ENCODE data around the gene DYNLT2B.
"Not testable (repeated sequence)": the region's sequence is repeated elsewhere in the genome, so short reads cannot be mapped to it uniquely, and the experiment has no call there.

DYNLT2B gene

GRCh38 chr3:196326936-196327335 lies 8.9 kb upstream of the DYNLT2B start:
- no peak overlapping the region for H3K27ac ChIP-seq (ENCODE audit: low read depth, low read length)
- no peaks in the 10 kb centered on the region for H3K9me3 ChIP-seq (ENCODE audit: control insufficient read depth, insufficient read depth, low read length)

DNA sequence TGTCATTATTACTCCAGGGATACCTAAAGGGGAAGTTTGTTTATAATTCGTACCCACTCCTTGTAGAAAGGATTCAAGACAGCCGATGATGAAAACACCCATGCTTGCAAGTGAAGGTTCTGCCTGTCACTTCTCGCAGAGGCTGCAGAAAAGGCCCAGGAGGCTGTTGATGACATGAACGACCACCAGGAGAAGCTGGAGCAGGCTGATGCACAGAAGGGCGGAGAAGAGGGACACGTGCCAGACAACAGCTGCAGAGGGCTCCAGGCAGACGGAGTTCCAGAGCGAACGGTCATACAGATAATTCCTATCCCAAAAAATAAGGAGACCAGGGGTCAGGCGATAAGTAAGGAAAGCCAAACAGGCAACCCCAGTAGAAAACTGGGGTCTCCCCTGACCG lies 5.7 kb upstream of the DYNLT2B start:
- Histone ChIP-seq H3K9me3 (ENCODE audit: control insufficient read depth, insufficient read depth, low read length) (no peaks in the 10 kb centered on the region), H3K9ac (ENCODE audit: low read depth, low read length) (no peak overlapping the region), H3K27me3 (ENCODE audit: control insufficient read depth, insufficient read depth, low read length) (no peaks in the 10 kb centered on the region), H3K4me1 (ENCODE audit: control insufficient read depth, insufficient read depth, low read length) (peaks cover 6% of the 10 kb centered on the region; the same call in 1 of the 2 replicates), H3K4me3 (ENCODE audit: low read depth, low read length) (no peak overlapping the region), H3K36me3 (ENCODE audit: control insufficient read depth, insufficient read depth, low read length) (no peaks in the 10 kb centered on the region), H3K27ac (ENCODE audit: low read depth, low read length) (no peak overlapping the region)

More at GRCh38 chr3:196326936-196327335, 8.9 kb upstream of the DYNLT2B start:
- peaks cover 6% of the 10 kb centered on the region; the same call in 1 of the 2 replicates for H3K4me1 ChIP-seq (ENCODE audit: control insufficient read depth, insufficient read depth, low read length)
- no peak overlapping the region for H3K9ac ChIP-seq (ENCODE audit: low read depth, low read length)
- H3K36me3 ChIP-seq (ENCODE audit: control insufficient read depth, insufficient read depth, low read length): no peaks in the 10 kb centered on the region
- H3K4me3 ChIP-seq (ENCODE audit: low read depth, low read length): no peak overlapping the region
- H3K27me3 ChIP-seq (ENCODE audit: control insufficient read depth, insufficient read depth, low read length): no peaks in the 10 kb centered on the region

DNA sequence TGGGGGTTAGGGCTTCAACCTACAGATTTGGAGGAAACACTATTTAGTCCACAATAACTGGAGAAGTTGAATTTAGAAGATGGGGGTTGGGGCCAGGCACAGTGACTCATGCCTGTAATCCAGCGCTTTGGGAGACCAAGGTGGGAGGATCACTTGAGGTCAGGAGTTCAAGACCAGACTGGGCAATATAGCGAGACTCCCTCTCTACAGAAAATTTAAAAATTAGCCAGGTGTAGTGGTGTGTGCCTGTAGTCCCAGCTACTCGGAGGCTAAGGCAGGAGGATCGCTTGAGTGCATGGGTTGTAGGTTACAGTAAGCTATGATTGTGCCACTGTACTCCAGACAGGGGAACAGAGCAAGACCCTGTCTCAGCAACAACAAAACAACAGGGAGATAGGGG lies 5.0 kb upstream of the DYNLT2B start:
- Histone ChIP-seq H3K36me3 (ENCODE audit: control insufficient read depth, insufficient read depth, low read length) (no peaks in the 10 kb centered on the region), H3K9me3 (ENCODE audit: control insufficient read depth, insufficient read depth, low read length) (no peaks in the 10 kb centered on the region), H3K27ac (ENCODE audit: low read depth, low read length) (no peak overlapping the region), H3K9ac (ENCODE audit: low read depth, low read length) (no peak overlapping the region), H3K4me3 (ENCODE audit: low read depth, low read length) (no peak overlapping the region), H3K27me3 (ENCODE audit: control insufficient read depth, insufficient read depth, low read length) (no peaks in the 10 kb centered on the region), H3K4me1 (ENCODE audit: control insufficient read depth, insufficient read depth, low read length) (peaks cover 6% of the 10 kb centered on the region; the same call in 1 of the 2 replicates)

- Histone ChIP-seq H3K9ac (ENCODE audit: low read depth, low read length) (no peak overlapping the region), H3K36me3 (ENCODE audit: control insufficient read depth, insufficient read depth, low read length) (no peaks in the 10 kb centered on the region), H3K9me3 (ENCODE audit: control insufficient read depth, insufficient read depth, low read length) (no peaks in the 10 kb centered on the region), H3K4me1 (ENCODE audit: control insufficient read depth, insufficient read depth, low read length) (no peaks in the 10 kb centered on the region), H3K27me3 (ENCODE audit: control insufficient read depth, insufficient read depth, low read length) (no peaks in the 10 kb centered on the region), H3K27ac (ENCODE audit: low read depth, low read length) (no peak overlapping the region), H3K4me3 (ENCODE audit: low read depth, low read length) (no peak overlapping the region)
Observed at GRCh38 chr3:196321162-196321561, 3.1 kb upstream of the DYNLT2B start.

- H3K4me1 ChIP-seq (ENCODE audit: control insufficient read depth, insufficient read depth, low read length): no peaks in the 10 kb centered on the region
- H3K9ac ChIP-seq (ENCODE audit: low read depth, low read length): no peak overlapping the region
- no peak overlapping the region for H3K4me3 ChIP-seq (ENCODE audit: low read depth, low read length)
- H3K9me3 ChIP-seq (ENCODE audit: control insufficient read depth, insufficient read depth, low read length): no peaks in the 10 kb centered on the region
- H3K27ac ChIP-seq (ENCODE audit: low read depth, low read length): no peak overlapping the region
- H3K36me3 ChIP-seq (ENCODE audit: control insufficient read depth, insufficient read depth, low read length): peaks cover 4% of the 10 kb centered on the region; the same call in 1 of the 2 replicates
- H3K27me3 ChIP-seq (ENCODE audit: control insufficient read depth, insufficient read depth, low read length): no peaks in the 10 kb centered on the region
Observed at GRCh38 chr3:196320137-196320536, 2.1 kb upstream of the DYNLT2B start.

- H3K27me3 ChIP-seq (ENCODE audit: control insufficient read depth, insufficient read depth, low read length); H3K4me1 ChIP-seq (ENCODE audit: control insufficient read depth, insufficient read depth, low read length); H3K36me3 ChIP-seq (ENCODE audit: control insufficient read depth, insufficient read depth, low read length); H3K9me3 ChIP-seq (ENCODE audit: control insufficient read depth, insufficient read depth, low read length): not testable (repeated sequence)
- Histone ChIP-seq H3K9ac (ENCODE audit: low read depth, low read length) (peak overlapping the region; percentile 55; the same call in 1 of the 2 replicates), H3K27ac (ENCODE audit: low read depth, low read length) (peak overlapping the region; percentile 72), H3K4me3 (ENCODE audit: low read depth, low read length) (peak overlapping the region; percentile 92)
Observed at GRCh38 chr3:196316799-196317686, 997 bp downstream of the DYNLT2B start.

DNA sequence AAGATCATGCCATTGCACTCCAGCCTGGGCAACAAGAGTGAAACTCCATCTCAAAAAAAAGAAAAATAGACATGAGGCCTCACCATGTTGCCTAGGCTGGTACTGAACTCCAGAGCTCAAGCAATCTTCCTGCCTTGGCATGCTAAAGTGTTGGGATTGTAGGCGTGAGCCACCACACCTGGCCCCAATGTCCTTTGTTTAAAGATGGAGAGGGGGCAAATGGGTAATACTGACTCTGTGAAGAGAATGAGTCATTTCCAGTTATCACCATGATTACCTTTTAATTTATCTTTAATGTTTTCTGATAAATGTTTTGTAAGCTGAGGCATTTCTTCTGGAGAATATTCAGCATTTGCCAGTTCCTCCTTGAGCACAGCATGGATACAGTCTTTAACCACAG lies 2.2 kb downstream of the DYNLT2B start:
- no peaks in the 10 kb centered on the region for H3K9me3 ChIP-seq (ENCODE audit: control insufficient read depth, insufficient read depth, low read length)
- no peaks in the 10 kb centered on the region for H3K4me1 ChIP-seq (ENCODE audit: control insufficient read depth, insufficient read depth, low read length)
- no peaks in the 10 kb centered on the region for H3K27me3 ChIP-seq (ENCODE audit: control insufficient read depth, insufficient read depth, low read length)
- peaks cover 4% of the 10 kb centered on the region; the same call in 1 of the 2 replicates for H3K36me3 ChIP-seq (ENCODE audit: control insufficient read depth, insufficient read depth, low read length)
- H3K4me3 ChIP-seq (ENCODE audit: low read depth, low read length): no peak overlapping the region
- no peak overlapping the region for H3K27ac ChIP-seq (ENCODE audit: low read depth, low read length)
- H3K9ac ChIP-seq (ENCODE audit: low read depth, low read length): no peak overlapping the region

DNA sequence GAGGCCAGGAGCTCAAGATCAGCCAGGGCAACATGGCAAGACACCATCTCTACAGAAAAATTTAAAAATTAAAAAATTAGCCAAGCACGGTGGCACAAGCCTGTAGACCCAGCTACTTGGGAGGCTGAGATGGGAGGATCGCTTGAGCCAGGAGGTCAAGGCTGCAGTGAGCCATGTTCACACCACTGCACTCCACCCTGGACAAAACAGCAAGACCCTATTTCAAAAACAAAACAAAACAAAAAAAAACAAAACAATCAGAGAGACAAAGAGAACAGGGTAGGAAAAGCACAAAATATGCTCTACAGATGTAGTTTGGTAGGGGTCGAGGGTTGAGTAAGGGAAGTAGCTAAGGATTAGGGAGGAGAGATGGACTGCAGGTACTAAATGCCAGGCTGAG lies 3.4 kb downstream of the DYNLT2B start:
- Histone ChIP-seq H3K9ac (ENCODE audit: low read depth, low read length) (no peak overlapping the region), H3K4me3 (ENCODE audit: low read depth, low read length) (no peak overlapping the region), H3K27me3 (ENCODE audit: control insufficient read depth, insufficient read depth, low read length) (no peaks in the 10 kb centered on the region), H3K27ac (ENCODE audit: low read depth, low read length) (no peak overlapping the region), H3K36me3 (ENCODE audit: control insufficient read depth, insufficient read depth, low read length) (peaks cover 4% of the 10 kb centered on the region; the same call in 1 of the 2 replicates), H3K9me3 (ENCODE audit: control insufficient read depth, insufficient read depth, low read length) (no peaks in the 10 kb centered on the region), H3K4me1 (ENCODE audit: control insufficient read depth, insufficient read depth, low read length) (no peaks in the 10 kb centered on the region)

- H3K27me3 ChIP-seq (ENCODE audit: control insufficient read depth, insufficient read depth, low read length); H3K9me3 ChIP-seq (ENCODE audit: control insufficient read depth, insufficient read depth, low read length); H3K4me1 ChIP-seq (ENCODE audit: control insufficient read depth, insufficient read depth, low read length); H3K27ac ChIP-seq (ENCODE audit: low read depth, low read length); H3K36me3 ChIP-seq (ENCODE audit: control insufficient read depth, insufficient read depth, low read length); H3K4me3 ChIP-seq (ENCODE audit: low read depth, low read length); H3K9ac ChIP-seq (ENCODE audit: low read depth, low read length): not testable (repeated sequence)
Observed at GRCh38 chr3:196314086-196314485, 4.0 kb downstream of the DYNLT2B start.

DNA sequence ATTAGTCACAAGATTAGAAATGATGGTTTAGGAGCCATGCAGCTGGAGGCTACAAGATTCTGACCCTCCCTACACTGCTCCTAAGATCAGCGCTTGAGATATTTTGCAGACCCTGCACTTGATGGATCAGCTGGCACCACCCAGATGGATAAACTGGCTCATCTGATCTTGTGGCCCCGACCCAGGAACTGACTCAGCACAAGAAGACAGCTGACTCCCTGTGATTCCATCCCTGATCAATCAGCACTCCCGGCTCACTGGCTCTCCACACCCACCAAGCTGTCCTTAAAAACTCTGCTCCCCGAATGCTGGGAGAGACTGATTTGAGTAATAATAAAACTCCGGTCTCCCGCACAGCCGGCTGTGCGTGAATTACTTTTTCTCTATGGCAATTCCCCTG lies 15.1 kb downstream of the DYNLT2B start:
- H3K9me3 ChIP-seq (ENCODE audit: control insufficient read depth, insufficient read depth, low read length); H3K27ac ChIP-seq (ENCODE audit: low read depth, low read length); H3K4me3 ChIP-seq (ENCODE audit: low read depth, low read length); H3K4me1 ChIP-seq (ENCODE audit: control insufficient read depth, insufficient read depth, low read length); H3K36me3 ChIP-seq (ENCODE audit: control insufficient read depth, insufficient read depth, low read length); H3K9ac ChIP-seq (ENCODE audit: low read depth, low read length); H3K27me3 ChIP-seq (ENCODE audit: control insufficient read depth, insufficient read depth, low read length): not testable (repeated sequence)

DNA sequence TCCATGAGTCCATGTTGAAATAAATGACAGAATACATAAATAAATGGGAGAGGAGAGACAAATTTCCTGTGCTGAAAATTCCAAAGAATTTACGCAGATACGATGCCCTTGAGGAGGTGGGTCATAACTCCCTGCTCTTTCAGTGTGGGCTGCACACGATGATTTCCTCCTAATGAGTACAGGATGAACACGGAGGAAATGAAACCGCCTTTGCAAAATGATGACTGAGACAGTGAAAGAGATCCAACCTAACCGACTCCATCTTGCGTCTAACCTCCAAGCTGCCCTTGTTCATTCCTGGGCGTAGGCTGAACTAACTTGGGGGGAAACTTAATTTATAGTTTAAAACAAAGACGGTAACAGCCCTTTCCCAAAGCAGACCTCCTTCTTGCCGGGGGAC lies 15.5 kb downstream of the DYNLT2B start:
- H3K9ac ChIP-seq (ENCODE audit: low read depth, low read length): not testable (repeated sequence)

More for the DNA sequence above, 15.5 kb downstream of the DYNLT2B start:
- not testable (repeated sequence) for H3K27me3 ChIP-seq (ENCODE audit: control insufficient read depth, insufficient read depth, low read length); H3K36me3 ChIP-seq (ENCODE audit: control insufficient read depth, insufficient read depth, low read length); H3K9me3 ChIP-seq (ENCODE audit: control insufficient read depth, insufficient read depth, low read length); H3K4me3 ChIP-seq (ENCODE audit: low read depth, low read length); H3K4me1 ChIP-seq (ENCODE audit: control insufficient read depth, insufficient read depth, low read length); H3K27ac ChIP-seq (ENCODE audit: low read depth, low read length)

Measured in HUES48 (cell line).